ENCODE data around the gene IQCK. TPM values are rescaled to one million over a fixed set of nuclear protein-coding genes. Genes with fewer than 3 reads are reported as not detected.

Gene IQCK
- total and polyA plus RNA-seq, 11 donors, result 5.6 to 17.4 (median 9.0) TPM

DNA sequence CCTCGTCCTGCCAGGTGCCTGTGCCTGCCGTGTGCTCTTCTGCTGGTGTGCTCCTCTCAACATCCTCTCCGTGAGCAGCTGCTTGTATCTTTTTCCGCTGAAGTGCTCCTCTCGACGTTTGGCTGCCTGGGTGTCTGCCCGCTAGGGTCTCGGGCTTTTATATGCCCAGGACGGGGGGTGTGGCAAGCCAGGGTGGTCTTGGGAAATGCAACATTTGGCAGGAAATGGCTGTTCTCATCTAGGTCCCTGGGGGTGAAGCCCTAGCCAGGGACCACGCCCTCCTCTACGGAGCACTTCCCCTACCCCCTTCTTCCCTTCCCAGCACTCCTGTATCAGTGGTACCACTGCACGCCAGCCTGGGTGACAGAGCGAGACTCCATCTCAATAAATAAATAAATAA lies 49.4 kb downstream of the IQCK start:
- WGBS, 4 donors, result 81 to 89% (median 84%) methylated on average over 13 of the region's 13 CpGs
- Histone ChIP-seq H3K4me3 (no peak overlapping the region), H3K36me3 (peaks cover 0 to 3% (median 0%) of the 10 kb centered on the region in 9 donors), H3K4me1 (peaks cover 0 to 25% (median 9%) of the 10 kb centered on the region in 12 donors), H3K27ac (peak overlapping the region in 1 of 12 donors; percentile 66), H3K9me3 (peaks cover 0 to 18% (median 2%) of the 10 kb centered on the region in 12 donors), H3K27me3 (no peaks in the 10 kb centered on the region)
- DNase-seq (no peak), ATAC-seq (no peak)
- TF ChIP-seq CTCF (IDR thresholded peaks at IDR 0.05), result no peak
- TF ChIP-seq POLR2A (IDR thresholded peaks at IDR 0.05), result no peak
- intact Hi-C loops (cut with DNase I), result loop anchor here in 1 of 10 donors (5.0 kb wide), 1 partner anchor 95 kb away; no protein-coding TSS in a partner anchor

DNA sequence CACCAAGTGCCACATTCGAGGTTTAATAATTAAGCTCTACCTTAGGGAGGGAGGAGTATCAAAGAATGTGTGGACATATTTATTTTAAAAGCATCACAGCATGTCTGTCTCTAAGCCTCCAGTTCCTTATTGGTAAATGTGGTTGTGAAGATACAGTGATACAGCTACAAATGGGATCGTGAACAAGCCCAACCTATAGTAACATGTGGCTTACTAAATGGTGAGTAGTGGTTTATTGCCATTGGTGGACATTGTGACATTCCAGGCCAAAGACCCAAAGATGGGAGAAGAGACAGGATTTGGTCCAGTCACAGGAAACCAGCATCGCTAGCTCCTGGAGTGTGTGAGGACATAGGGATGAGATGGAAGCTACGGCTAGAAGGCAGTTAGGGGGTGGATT lies 51.2 kb downstream of the IQCK start:
- Histone ChIP-seq H3K27ac (no peak overlapping the region), H3K4me1 (peaks cover 0 to 19% (median 9%) of the 10 kb centered on the region in 12 donors), H3K9me3 (peaks cover 0 to 18% (median 2%) of the 10 kb centered on the region in 12 donors), H3K36me3 (no peaks in the 10 kb centered on the region), H3K4me3 (no peak overlapping the region), H3K27me3 (no peaks in the 10 kb centered on the region)
- intact Hi-C loops (cut with DNase I), result loop anchor here in 1 of 10 donors (5.0 kb wide), 1 partner anchor 93 kb away; no protein-coding TSS in a partner anchor
- WGBS, 4 donors, result 91 to 93% (median 92%) methylated on average over 4 of the region's 4 CpGs
- TF ChIP-seq POLR2A (IDR thresholded peaks at IDR 0.05) (no peak), CTCF (IDR thresholded peaks at IDR 0.05) (no peak)
- DNase-seq, result no peak
- no peak for ATAC-seq

GRCh38 chr16:19771040-19771439 lies 53.0 kb downstream of the IQCK start:
- H3K36me3 ChIP-seq, result no peaks in the 10 kb centered on the region
- H3K27me3 ChIP-seq, result no peaks in the 10 kb centered on the region
- TF ChIP-seq CTCF (IDR thresholded peaks at IDR 0.05) (no peak), POLR2A (IDR thresholded peaks at IDR 0.05) (no peak)
- intact Hi-C loops (cut with DNase I), result no loop called here
- DNase-seq (no peak), ATAC-seq (no peak)
- no peak overlapping the region for H3K4me3 ChIP-seq
- WGBS, 4 donors, result 81 to 89% (median 84%) methylated on average over 3 of the region's 3 CpGs
- H3K27ac ChIP-seq, result no peak overlapping the region
- H3K9me3 ChIP-seq, result peaks cover 0 to 18% (median 2%) of the 10 kb centered on the region in 12 donors
- peaks cover 0 to 10% (median 5%) of the 10 kb centered on the region in 12 donors for H3K4me1 ChIP-seq

DNA sequence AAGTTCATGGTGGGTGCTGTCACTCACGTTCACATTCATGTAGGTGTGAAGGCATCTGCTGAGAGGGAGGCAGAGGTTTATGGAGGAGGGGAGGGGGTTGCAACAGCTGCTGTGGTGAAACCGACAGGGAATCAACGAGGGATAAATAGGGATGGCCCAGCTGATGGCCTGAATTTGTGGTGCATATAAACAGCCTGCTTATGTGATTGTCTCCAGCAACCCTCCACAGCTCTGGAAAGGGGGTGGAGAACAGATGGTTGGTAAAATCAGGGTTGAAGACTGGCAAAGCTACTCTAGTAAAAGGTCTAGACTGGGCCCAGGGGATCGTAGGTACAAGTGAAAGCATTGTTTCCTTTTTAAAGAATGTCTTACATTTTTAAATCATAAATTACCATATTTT lies 53.7 kb downstream of the IQCK start:
- peaks cover 0 to 18% (median 2%) of the 10 kb centered on the region in 12 donors for H3K9me3 ChIP-seq
- WGBS, 4 donors, result 67 to 78% (median 71%) methylated on average over 4 of the region's 4 CpGs
- DNase-seq (no peak), ATAC-seq (no peak)
- no peaks in the 10 kb centered on the region for H3K36me3 ChIP-seq
- H3K4me1 ChIP-seq, result peaks cover 0 to 3% (median 0%) of the 10 kb centered on the region in 12 donors
- no peak overlapping the region for H3K27ac ChIP-seq
- H3K27me3 ChIP-seq, result no peaks in the 10 kb centered on the region
- intact Hi-C loops (cut with DNase I), result no loop called here
- TF ChIP-seq POLR2A (IDR thresholded peaks at IDR 0.05), result no peak
- no peak for TF ChIP-seq CTCF (IDR thresholded peaks at IDR 0.05)
- no peak overlapping the region for H3K4me3 ChIP-seq

Measured in heart left ventricle (tissue), 16 donors.